ENCODE results near the gene LRFN4. TPM values are rescaled to one million over a fixed set of nuclear protein-coding genes. Genes with fewer than 3 reads are reported as not detected.

LRFN4 gene
- total and polyA plus RNA-seq, 2 of the 8 experiments (the other 6 are each of a cell fraction or from before 2014, with no cell fraction given) = 49.8 to 64.3 TPM

DNA sequence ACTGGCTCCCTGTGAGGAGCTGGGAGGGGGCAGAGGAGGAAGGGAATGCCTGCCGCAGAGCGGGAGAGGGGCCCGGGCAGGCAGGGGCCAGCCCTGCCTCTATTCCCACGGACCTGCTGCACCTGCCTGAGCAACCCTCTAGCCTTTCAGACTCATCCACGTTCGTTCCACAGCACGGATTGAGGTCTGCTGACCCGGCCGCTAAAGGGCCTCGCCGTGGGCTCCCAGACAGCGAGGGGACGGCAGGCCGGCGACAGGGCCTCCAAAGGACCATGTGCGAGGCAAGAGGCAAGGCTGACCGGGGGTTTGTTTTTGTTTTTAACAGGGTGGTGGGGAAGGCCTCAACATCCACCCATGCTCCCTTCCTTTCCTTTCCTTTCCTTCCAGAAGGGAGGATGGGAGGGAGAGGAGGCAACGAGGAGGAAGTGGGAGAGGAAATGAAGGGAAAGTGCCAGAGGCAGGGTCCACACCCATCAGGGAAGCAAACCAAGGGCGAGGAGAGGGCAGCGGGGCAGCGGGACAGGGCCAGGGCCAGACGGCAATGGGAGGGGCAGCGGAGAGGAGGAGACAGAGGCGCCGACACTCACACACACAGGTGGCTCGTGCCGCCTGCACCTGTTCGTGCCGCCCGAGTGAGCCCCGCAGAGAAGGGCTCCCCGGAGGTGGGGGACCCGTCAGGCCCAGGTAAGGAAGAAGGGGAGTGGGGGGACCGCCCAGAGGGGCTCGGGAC is 7.5 kb downstream of the LRFN4 start:
- Histone ChIP-seq H2BK20ac (ENCODE audit: low read length) (no peak overlapping the region), H3K18ac (ENCODE audit: extremely low read depth, low read length) (no peak overlapping the region), H3K9me3 (ENCODE audit: insufficient read depth in 2 of 2, low read depth in 1 of 2, low read length in 1 of 2) (no peaks in the 10 kb centered on the region), H3K27ac (ENCODE audit: low read depth, low read length) (no peak overlapping the region), H3K79me2 (ENCODE audit: control insufficient read depth in 1 of 2, insufficient read depth in 2 of 2, low read length in 2 of 2) (no peaks in the 10 kb centered on the region), H2BK12ac (ENCODE audit: low read depth, low read length) (no peak overlapping the region), H3K23ac (ENCODE audit: insufficient read length) (no peak overlapping the region), H3K36me3 (ENCODE audit: control insufficient read depth in 2 of 4, insufficient read depth in 4 of 4, low read length in 3 of 4) (peaks cover 0 to 4% (median under 1%) of the 10 kb centered on the region in 4 experiments; a peak in 4 of 8 replicates), H3K4me3 (ENCODE audit: extremely low read depth in 1 of 4, insufficient read depth in 2 of 4, low read depth in 3 of 4, low read length in 4 of 4) (no peak overlapping the region), H2BK15ac (ENCODE audit: low read length) (no peak overlapping the region), H2AFZ (ENCODE audit: low read length) (no peak overlapping the region), H3K4ac (replicated peaks; ENCODE audit: insufficient read length, low read depth, low read length) (no peak overlapping the region), H3K56ac (replicated peaks; ENCODE audit: insufficient read length, low read depth, low read length) (no peak overlapping the region), H3K4me1 (replicated peaks in 1 of 4; ENCODE audit: control insufficient read depth in 3 of 4, insufficient read depth in 4 of 4, low read length in 3 of 4) (peaks cover 0 to 7% (median 2%) of the 10 kb centered on the region in 4 experiments; a peak in 5 of 7 replicates), H3K79me1 (ENCODE audit: low read depth, low read length) (no peaks in the 10 kb centered on the region), H4K91ac (replicated peaks; ENCODE audit: insufficient read length, low read length) (no peak overlapping the region), H2AK5ac (ENCODE audit: low read depth, low read length) (no peak overlapping the region; the same call in 1 of the 2 replicates), H2BK5ac (ENCODE audit: low read depth, low read length) (0 out of 2 replicates have a peak overlapping the region, but pooled peaks have one; percentile 13), H3K4me2 (ENCODE audit: insufficient read depth in 1 of 2, low read depth in 2 of 2, low read length in 2 of 2) (no peak overlapping the region), H4K20me1 (replicated peaks in 1 of 2; ENCODE audit: control insufficient read depth in 1 of 2, insufficient read depth in 2 of 2, low read length in 2 of 2) (peaks cover 0 to 2% of the 10 kb centered on the region in 2 experiments), H3K27me3 (replicated peaks in 1 of 4; ENCODE audit: control insufficient read depth in 3 of 4, extremely low read depth in 1 of 4, insufficient read depth in 3 of 4, low read length in 3 of 4) (no peaks in the 10 kb centered on the region), H4K5ac (ENCODE audit: insufficient read length, low read depth, low read length) (no peak overlapping the region), H4K8ac (ENCODE audit: extremely low read depth, insufficient read depth, low read length) (no peak overlapping the region; the same call in 1 of the 2 replicates), H3K23me2 (ENCODE audit: low read depth, low read length) (no peaks in the 10 kb centered on the region), H3K9ac (replicated peaks in 1 of 4; ENCODE audit: extremely low read depth in 1 of 4, low read depth in 3 of 4, low read length in 3 of 4) (no peak overlapping the region), H3K14ac (ENCODE audit: insufficient read length) (no peak overlapping the region), H2BK120ac (replicated peaks; ENCODE audit: low read depth, low read length) (no peak overlapping the region)
- POLR2A ChIA-PET (ENCODE audit: partially characterized antibody) = interaction anchor here (1.3 to 1.8 kb wide), 2 partner anchors 9 to 225 kb away, joined by 6 to 7 read pairs; partner anchors contain the start of gene RBM4
- CTCF ChIA-PET (ENCODE audit: partially characterized antibody) = interaction anchor here (0.6 to 13.8 kb wide), 8 partner anchors 10 to 475 kb away, joined by 3 to 199 read pairs (median 14); partner anchors contain the start of genes C11orf86 and RCE1
- whole genome bisulfite sequencing, 2 experiments (ENCODE audit: extremely low coverage in 1 of 2, insufficient coverage in 1 of 2, insufficient read length in 1 of 2, insufficient replicate concordance in 2 of 2, low coverage in 1 of 2, low lambda C conversion rate in 2 of 2, missing lambda C conversion rate in 1 of 2) = 90% methylated on average over 22 of the region's 35 CpGs; no CpG with 5 or more reads in 1 of the 2 experiments
- FAIRE-seq (no peak), DNase-seq (ENCODE audit: low read depth in 1 of 2, low spot score in 2 of 2) (no peak)
- no peak for TF ChIP-seq HDAC6 (IDR thresholded peaks at IDR 0.05; ENCODE audit: low read depth, low read length)
- TF ChIP-seq, protein P1, sequence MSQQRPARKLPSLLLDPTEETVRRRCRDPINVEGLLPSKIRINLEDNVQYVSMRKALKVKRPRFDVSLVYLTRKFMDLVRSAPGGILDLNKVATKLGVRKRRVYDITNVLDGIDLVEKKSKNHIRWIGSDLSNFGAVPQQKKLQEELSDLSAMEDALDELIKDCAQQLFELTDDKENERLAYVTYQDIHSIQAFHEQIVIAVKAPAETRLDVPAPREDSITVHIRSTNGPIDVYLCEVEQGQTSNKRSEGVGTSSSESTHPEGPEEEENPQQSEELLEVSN (IDR thresholded peaks at IDR 0.05) = no peak
- no peak for TF ChIP-seq JUN (IDR thresholded peaks at IDR 0.05; ENCODE audit: low read depth, low read length)
- no peak for TF ChIP-seq TBP (IDR thresholded peaks at IDR 0.05; ENCODE audit: low read depth, low read length)
- no peak for TF ChIP-seq BACH1 (IDR thresholded peaks at IDR 0.05; ENCODE audit: low read length)
- TF ChIP-seq KDM5A (IDR thresholded peaks at IDR 0.05; ENCODE audit: low read length) = no peak
- no peak for TF ChIP-seq NANOG (IDR thresholded peaks at IDR 0.05; ENCODE audit: insufficient read depth, low read depth, low read length, poor library complexity, severe bottlenecking)
- TF ChIP-seq FOSL1 (IDR thresholded peaks at IDR 0.05; ENCODE audit: insufficient read depth, low read depth, low read length) = no peak
- TF ChIP-seq MAFK (IDR thresholded peaks at IDR 0.05; ENCODE audit: low read depth, low read length) = no peak
- TF ChIP-seq HDAC2 (IDR thresholded peaks at IDR 0.05; ENCODE audit: borderline replicate concordance in 1 of 2, low read depth in 2 of 2, low read length in 2 of 2) = no peak
- no peak for TF ChIP-seq CBX8 (IDR thresholded peaks at IDR 0.05; ENCODE audit: borderline replicate concordance, low read depth, low read length)

Data from H1 (cell line).